GM12892 (cell line): Measurements from ENCODE around the gene SLC16A2.

ENCODE experiments used
- POLR2A ChIP-seq: IDR thresholded peaks from 2 replicates; pipeline ENCODE4 v1.6.1; 2011; ENCODE audit warnings: low read depth, low read length, control low read depth
- POLR2AphosphoS5 ChIP-seq: IDR thresholded peaks from 2 replicates; pipeline ENCODE4 v1.6.1; 2011; ENCODE audit warnings: low read depth, low read length, control low read depth
- TAF1 ChIP-seq: IDR thresholded peaks from 2 replicates; pipeline ENCODE4 v1.6.1; 2011; ENCODE audit warnings: low read depth, mild to moderate bottlenecking, control low read depth, low read length, borderline replicate concordance

DNA sequence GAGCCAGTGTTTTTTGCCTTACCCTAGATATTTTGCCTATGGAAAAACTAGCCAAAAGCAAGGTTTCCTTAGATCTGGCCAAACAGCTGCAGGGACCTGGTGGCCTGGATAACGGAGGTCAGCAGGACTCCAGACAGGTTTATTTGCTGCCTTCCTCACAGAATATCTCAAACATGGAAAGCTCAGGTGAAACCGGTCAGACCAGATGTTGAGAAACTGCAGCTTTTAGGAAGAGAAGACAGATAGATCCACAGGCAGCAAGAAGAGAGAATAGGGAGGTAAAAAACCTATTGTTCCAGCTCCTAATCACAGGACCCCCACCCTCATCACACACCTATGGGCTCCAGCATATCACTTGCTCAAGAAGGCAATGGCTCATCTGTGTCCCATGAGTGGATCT is 16.2 kb downstream of the SLC16A2 start:
- TF ChIP-seq POLR2A = no peak
- TF ChIP-seq POLR2AphosphoS5 = no peak
- TF ChIP-seq TAF1 = no peak
